C4-2B (cell line): ENCODE measurements around the gene KL.

Experiments used
- ZFX ChIP-seq: fragments of 450-650 bp; IDR thresholded peaks from 2 replicates; pipeline ENCODE4 v1.6.1; 2017
- TF ChIP-seq, protein P1 (sequence below): fragments of 450-650 bp; conservative IDR thresholded peaks from 2 replicates; pipeline ENCODE4 v1.5.1; 2017; ENCODE audit warnings: mild to moderate bottlenecking

GRCh38 chr13:32977321-32977720 lies 38.9 kb upstream of the KL start:
- no peak for TF ChIP-seq ZFX
- TF ChIP-seq, protein P1, sequence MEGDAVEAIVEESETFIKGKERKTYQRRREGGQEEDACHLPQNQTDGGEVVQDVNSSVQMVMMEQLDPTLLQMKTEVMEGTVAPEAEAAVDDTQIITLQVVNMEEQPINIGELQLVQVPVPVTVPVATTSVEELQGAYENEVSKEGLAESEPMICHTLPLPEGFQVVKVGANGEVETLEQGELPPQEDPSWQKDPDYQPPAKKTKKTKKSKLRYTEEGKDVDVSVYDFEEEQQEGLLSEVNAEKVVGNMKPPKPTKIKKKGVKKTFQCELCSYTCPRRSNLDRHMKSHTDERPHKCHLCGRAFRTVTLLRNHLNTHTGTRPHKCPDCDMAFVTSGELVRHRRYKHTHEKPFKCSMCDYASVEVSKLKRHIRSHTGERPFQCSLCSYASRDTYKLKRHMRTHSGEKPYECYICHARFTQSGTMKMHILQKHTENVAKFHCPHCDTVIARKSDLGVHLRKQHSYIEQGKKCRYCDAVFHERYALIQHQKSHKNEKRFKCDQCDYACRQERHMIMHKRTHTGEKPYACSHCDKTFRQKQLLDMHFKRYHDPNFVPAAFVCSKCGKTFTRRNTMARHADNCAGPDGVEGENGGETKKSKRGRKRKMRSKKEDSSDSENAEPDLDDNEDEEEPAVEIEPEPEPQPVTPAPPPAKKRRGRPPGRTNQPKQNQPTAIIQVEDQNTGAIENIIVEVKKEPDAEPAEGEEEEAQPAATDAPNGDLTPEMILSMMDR: no peak
